Measurements from ENCODE around the gene PARD6G. TPM values are rescaled to one million over a fixed set of nuclear protein-coding genes. Genes with fewer than 3 reads are reported as not detected.

The PARD6G gene
- total and polyA plus RNA-seq, 2 of the 8 experiments (the other 6 are each of a cell fraction or from before 2014, with no cell fraction given), result 11.3 to 17.9 TPM

DNA sequence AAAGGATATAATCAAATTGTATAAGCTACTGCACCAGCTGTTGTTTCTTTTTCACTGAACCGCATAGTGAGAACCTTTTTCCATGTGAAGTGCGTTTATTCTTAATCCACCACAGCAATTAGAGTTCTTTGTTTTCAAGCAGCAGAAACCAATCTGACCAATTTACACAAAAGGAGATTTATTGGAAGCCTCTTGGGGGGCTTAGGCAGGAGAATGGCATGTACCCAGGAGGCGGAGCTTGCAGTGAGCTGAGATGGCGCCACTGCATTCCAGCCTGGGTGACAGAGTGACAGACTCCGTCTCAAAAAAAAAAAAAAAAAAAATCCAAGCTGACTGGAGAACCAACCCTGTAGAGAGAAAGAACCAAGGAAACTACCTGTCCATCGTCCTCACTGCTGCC, 128.2 kb downstream of the PARD6G start (continued):
- TF ChIP-seq, protein P1, sequence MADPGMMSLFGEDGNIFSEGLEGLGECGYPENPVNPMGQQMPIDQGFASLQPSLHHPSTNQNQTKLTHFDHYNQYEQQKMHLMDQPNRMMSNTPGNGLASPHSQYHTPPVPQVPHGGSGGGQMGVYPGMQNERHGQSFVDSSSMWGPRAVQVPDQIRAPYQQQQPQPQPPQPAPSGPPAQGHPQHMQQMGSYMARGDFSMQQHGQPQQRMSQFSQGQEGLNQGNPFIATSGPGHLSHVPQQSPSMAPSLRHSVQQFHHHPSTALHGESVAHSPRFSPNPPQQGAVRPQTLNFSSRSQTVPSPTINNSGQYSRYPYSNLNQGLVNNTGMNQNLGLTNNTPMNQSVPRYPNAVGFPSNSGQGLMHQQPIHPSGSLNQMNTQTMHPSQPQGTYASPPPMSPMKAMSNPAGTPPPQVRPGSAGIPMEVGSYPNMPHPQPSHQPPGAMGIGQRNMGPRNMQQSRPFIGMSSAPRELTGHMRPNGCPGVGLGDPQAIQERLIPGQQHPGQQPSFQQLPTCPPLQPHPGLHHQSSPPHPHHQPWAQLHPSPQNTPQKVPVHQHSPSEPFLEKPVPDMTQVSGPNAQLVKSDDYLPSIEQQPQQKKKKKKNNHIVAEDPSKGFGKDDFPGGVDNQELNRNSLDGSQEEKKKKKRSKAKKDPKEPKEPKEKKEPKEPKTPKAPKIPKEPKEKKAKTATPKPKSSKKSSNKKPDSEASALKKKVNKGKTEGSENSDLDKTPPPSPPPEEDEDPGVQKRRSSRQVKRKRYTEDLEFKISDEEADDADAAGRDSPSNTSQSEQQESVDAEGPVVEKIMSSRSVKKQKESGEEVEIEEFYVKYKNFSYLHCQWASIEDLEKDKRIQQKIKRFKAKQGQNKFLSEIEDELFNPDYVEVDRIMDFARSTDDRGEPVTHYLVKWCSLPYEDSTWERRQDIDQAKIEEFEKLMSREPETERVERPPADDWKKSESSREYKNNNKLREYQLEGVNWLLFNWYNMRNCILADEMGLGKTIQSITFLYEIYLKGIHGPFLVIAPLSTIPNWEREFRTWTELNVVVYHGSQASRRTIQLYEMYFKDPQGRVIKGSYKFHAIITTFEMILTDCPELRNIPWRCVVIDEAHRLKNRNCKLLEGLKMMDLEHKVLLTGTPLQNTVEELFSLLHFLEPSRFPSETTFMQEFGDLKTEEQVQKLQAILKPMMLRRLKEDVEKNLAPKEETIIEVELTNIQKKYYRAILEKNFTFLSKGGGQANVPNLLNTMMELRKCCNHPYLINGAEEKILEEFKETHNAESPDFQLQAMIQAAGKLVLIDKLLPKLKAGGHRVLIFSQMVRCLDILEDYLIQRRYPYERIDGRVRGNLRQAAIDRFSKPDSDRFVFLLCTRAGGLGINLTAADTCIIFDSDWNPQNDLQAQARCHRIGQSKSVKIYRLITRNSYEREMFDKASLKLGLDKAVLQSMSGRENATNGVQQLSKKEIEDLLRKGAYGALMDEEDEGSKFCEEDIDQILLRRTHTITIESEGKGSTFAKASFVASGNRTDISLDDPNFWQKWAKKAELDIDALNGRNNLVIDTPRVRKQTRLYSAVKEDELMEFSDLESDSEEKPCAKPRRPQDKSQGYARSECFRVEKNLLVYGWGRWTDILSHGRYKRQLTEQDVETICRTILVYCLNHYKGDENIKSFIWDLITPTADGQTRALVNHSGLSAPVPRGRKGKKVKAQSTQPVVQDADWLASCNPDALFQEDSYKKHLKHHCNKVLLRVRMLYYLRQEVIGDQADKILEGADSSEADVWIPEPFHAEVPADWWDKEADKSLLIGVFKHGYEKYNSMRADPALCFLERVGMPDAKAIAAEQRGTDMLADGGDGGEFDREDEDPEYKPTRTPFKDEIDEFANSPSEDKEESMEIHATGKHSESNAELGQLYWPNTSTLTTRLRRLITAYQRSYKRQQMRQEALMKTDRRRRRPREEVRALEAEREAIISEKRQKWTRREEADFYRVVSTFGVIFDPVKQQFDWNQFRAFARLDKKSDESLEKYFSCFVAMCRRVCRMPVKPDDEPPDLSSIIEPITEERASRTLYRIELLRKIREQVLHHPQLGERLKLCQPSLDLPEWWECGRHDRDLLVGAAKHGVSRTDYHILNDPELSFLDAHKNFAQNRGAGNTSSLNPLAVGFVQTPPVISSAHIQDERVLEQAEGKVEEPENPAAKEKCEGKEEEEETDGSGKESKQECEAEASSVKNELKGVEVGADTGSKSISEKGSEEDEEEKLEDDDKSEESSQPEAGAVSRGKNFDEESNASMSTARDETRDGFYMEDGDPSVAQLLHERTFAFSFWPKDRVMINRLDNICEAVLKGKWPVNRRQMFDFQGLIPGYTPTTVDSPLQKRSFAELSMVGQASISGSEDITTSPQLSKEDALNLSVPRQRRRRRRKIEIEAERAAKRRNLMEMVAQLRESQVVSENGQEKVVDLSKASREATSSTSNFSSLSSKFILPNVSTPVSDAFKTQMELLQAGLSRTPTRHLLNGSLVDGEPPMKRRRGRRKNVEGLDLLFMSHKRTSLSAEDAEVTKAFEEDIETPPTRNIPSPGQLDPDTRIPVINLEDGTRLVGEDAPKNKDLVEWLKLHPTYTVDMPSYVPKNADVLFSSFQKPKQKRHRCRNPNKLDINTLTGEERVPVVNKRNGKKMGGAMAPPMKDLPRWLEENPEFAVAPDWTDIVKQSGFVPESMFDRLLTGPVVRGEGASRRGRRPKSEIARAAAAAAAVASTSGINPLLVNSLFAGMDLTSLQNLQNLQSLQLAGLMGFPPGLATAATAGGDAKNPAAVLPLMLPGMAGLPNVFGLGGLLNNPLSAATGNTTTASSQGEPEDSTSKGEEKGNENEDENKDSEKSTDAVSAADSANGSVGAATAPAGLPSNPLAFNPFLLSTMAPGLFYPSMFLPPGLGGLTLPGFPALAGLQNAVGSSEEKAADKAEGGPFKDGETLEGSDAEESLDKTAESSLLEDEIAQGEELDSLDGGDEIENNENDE (IDR thresholded peaks at IDR 0.05; ENCODE audit: insufficient replicate concordance, low read length), result peak; percentile 40
- TF ChIP-seq SAP30 (IDR thresholded peaks at IDR 0.05; ENCODE audit: insufficient read depth, insufficient replicate concordance, low read length) (no peak), EZH2 (IDR thresholded peaks at IDR 0.05; ENCODE audit: low read depth, low read length, severe bottlenecking) (no peak), RFX5 (IDR thresholded peaks at IDR 0.05; ENCODE audit: borderline replicate concordance, low read depth, low read length) (no peak), SIN3A (conservative IDR thresholded peaks at IDR 0.05 in 1 of 2, IDR thresholded peaks at IDR 0.05 in 1 of 2; ENCODE audit: low read depth in 1 of 2, low read length in 2 of 2) (no peak), TEAD4 (IDR thresholded peaks at IDR 0.05; ENCODE audit: low read depth, low read length) (peak; percentile 74), POLR2AphosphoS5 (IDR thresholded peaks at IDR 0.05; ENCODE audit: low read depth, low read length) (no peak), POU5F1 (IDR thresholded peaks at IDR 0.05; ENCODE audit: low read depth, low read length) (no peak), ZNF274 (IDR thresholded peaks at IDR 0.05; ENCODE audit: borderline replicate concordance, extremely low read depth, low read length) (no peak), RAD21 (IDR thresholded peaks at IDR 0.05 in 1 of 2, conservative IDR thresholded peaks at IDR 0.05 in 1 of 2; ENCODE audit: low read depth in 2 of 2, low read length in 2 of 2) (no peak), NANOG (IDR thresholded peaks at IDR 0.05; ENCODE audit: insufficient read depth, low read depth, low read length, poor library complexity, severe bottlenecking) (peak; percentile 90)

Measured in H1 (cell line).